Effector CD4-positive, alpha-beta T cell (primary cell): ENCODE results near the gene TCEA2.

Source experiments
- DNase-seq: peaks from one replicate; pipeline ENCODE4 v3.0.0-alpha.2; 2020
- total RNA-seq: gene quantifications from one replicate; lab custom pipeline; 2026; lab: John Stamatoyannopoulos, UW

Gene TCEA2
- 12.2 reads per million, percentile 36 among the genes with 10 or more reads in this experiment for total RNA-seq

GRCh38 chr20:64062596-64063388, at the start of gene TCEA2:
Gene TCEA2, plus strand, starts transcription at chr20:64063198. Its CDS starts 115 bp downstream, at chr20:64063313.
- DNase-seq, result peak; percentile 90

GRCh38 chr20:64015635-64016034, 47.4 kb upstream of the TCEA2 start:
- no peak for DNase-seq

GRCh38 chr20:64021124-64021975, 41.6 kb upstream of the TCEA2 start:
- no peak for DNase-seq

- DNase-seq, result no peak
Measured at GRCh38 chr20:64022671-64023360, 40.2 kb upstream of the TCEA2 start.

GRCh38 chr20:64023361-64024140, 39.4 kb upstream of the TCEA2 start:
- DNase-seq, result no peak

GRCh38 chr20:64024141-64024990, 38.6 kb upstream of the TCEA2 start:
- DNase-seq, result no peak

GRCh38 chr20:64025101-64025825, 37.7 kb upstream of the TCEA2 start:
- DNase-seq, result no peak

GRCh38 chr20:64025826-64026412, 37.1 kb upstream of the TCEA2 start:
- DNase-seq, result no peak

- DNase-seq, result no peak
Measured at GRCh38 chr20:64027981-64028685, 34.9 kb upstream of the TCEA2 start.

- no peak for DNase-seq
Measured at GRCh38 chr20:64029293-64030117, 33.5 kb upstream of the TCEA2 start.

GRCh38 chr20:64030371-64031134, 32.4 kb upstream of the TCEA2 start:
- DNase-seq, result no peak

- DNase-seq, result no peak
Measured at GRCh38 chr20:64031822-64032314, 31.1 kb upstream of the TCEA2 start.

GRCh38 chr20:64032706-64033624, 30.0 kb upstream of the TCEA2 start:
- no peak for DNase-seq

GRCh38 chr20:64033981-64034493, 29.0 kb upstream of the TCEA2 start:
- DNase-seq, result no peak

- no peak for DNase-seq
Measured at GRCh38 chr20:64035066-64035932, 27.7 kb upstream of the TCEA2 start.
